GM12873 (cell line): ENCODE results near the gene CECR2.

ENCODE experiments used
- TF ChIP-seq, protein P1 (sequence below): IDR thresholded peaks from 2 replicates; pipeline ENCODE4 v1.5.1; 2012; ENCODE audit warnings: low read depth, mild to moderate bottlenecking, moderate library complexity, low read length, control low read depth; ENCODE audit not compliant: insufficient read depth; ENCODE audit errors: missing control alignments

The CECR2 gene

DNA sequence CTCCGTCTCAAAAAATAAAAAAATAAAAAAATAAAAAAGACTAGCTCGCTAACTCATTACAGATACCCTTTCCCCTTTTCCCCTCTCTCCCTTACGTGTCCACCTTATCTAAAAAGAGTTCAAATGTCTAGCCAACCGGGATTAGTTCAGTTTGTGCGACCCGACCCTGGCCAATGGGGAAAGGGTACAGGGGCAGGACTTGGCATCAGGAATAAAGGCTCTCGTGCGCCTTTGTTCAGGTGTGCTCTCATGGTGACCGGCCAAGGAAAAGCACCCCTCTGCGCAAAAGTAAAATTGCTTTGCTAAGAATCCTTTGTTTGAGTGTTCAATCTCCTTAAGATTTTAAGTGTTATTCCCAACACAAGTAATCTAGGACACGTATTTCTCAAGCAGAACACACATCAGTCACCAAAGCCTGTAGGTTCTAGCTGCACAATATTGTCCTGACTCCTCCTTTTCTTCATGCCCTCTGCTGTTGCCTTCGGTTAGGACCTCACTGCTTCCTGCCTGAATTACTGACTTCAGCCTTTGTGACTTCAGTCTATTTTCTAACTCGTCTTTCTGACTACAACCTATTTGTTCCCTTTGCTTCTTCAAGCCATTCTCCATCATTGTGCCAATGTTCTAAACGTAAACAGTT lies 20.7 kb upstream of the CECR2 start:
- TF ChIP-seq, protein P1, sequence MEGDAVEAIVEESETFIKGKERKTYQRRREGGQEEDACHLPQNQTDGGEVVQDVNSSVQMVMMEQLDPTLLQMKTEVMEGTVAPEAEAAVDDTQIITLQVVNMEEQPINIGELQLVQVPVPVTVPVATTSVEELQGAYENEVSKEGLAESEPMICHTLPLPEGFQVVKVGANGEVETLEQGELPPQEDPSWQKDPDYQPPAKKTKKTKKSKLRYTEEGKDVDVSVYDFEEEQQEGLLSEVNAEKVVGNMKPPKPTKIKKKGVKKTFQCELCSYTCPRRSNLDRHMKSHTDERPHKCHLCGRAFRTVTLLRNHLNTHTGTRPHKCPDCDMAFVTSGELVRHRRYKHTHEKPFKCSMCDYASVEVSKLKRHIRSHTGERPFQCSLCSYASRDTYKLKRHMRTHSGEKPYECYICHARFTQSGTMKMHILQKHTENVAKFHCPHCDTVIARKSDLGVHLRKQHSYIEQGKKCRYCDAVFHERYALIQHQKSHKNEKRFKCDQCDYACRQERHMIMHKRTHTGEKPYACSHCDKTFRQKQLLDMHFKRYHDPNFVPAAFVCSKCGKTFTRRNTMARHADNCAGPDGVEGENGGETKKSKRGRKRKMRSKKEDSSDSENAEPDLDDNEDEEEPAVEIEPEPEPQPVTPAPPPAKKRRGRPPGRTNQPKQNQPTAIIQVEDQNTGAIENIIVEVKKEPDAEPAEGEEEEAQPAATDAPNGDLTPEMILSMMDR, result no peak

DNA sequence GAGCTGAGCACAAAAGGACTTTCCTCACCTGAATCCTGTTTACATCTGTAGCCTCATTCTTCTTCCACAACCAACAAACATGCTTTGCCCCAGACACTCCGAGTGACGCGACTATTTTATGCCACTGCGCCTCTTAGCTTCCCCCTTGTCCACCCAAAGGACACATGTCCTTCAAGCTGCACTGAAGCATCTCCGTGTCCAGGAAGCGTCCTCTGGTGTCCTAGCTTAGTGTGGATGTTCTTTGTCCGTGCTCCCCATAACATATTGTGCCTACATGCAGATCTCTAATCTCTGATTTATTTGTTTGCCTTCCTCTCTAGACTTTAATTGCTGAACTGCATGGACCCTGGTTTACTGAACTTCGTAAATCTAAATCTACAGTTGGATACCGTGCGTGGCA lies 20.1 kb upstream of the CECR2 start:
- TF ChIP-seq, protein P1, result no peak

DNA sequence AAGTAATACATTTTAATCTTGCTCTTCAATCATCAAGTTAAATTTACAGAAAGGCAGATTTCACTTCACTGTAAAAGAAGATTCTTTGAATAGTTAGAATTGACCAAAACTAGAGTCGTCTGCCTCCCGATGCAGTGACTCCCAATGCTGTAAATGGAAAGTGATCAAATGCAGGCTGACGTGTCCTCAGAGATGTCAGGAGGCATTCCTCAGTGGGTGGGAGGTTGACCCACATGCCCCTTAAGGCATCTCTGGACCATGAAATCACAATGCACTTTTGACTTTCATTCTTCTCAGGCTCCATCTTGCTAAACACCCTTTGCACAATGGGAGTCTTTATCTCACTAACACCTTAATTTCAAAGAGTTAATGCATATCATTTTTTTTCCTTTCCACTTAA lies 19.0 kb upstream of the CECR2 start:
- TF ChIP-seq, protein P1, result no peak

DNA sequence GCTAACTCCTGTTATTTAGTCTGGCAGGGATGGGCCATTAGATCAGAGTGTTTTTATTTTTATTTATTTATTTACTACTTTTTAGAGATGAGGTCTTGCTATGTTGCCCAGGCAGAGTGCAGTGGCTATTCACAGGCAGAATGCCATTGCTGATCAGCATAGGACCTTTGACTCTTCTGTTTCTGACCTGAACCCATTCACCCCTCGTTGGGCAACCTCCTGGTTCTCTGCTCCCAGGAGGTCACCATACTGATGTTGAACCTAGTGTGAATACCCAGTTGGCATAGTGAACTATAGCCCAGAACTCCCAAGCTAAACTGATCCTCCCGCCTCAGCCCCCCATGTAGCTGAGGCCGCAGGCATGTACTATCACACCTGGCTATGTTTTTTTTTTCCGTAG lies 16.5 kb upstream of the CECR2 start:
- TF ChIP-seq, protein P1, result no peak

DNA sequence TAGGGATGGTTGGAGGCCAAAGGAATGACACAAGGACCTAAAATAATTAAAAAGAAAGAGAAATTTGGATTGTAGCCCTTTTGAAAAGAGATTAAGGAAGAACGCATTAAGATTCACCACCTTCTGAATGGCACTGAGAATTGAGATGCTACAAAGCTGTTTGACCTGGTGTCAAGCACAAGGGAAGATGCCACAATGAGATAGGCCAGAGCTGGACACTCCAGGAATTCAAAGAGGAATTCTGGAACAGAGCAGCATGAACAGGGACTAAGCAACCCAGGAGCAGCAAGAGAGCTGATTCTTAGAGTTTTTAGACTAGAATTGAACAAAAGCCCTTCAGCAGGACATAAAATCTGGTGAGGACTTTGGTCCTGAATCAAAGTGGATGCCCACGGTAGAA lies 11.6 kb upstream of the CECR2 start:
- TF ChIP-seq, protein P1, result no peak

DNA sequence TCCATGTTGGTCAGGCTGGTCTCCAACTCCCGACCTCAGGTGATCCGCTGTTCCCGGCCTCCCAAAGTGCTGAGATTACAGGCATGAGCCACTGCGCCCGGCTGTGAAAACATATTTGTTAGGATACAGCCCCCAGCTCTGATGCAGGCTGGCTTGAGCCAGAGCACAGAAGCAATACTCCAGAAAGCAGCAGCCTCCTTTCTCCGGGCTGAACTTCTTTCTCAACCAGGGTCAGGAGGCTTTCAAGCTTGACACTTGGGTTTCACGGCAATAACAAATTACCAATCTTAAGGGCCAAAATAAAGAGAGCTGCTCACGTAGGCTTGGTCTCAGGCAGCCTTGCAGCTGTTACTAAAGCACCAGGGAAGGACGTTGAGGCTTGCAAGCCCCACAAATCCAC lies 10.8 kb upstream of the CECR2 start:
- TF ChIP-seq, protein P1, result no peak

DNA sequence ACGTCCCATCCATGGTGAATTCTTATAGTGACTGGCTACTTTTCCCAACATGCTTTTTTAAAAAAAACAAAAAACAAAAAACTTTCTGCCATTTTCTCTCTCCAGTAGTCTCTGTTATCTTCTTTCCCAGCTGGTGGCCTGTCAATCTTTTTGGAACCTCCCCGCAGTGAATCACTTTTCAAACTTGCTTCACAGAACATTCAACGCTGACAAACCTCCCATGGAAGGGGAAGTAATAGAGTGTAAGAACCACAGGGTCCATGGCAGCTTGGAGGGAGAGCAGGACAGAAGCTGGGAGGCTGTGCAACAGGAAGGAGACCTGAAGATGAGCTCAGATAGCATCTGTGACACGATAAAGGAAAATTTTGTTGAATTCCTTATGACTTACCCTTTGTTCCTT lies 9.8 kb upstream of the CECR2 start:
- TF ChIP-seq, protein P1, result no peak
